CD14-positive monocyte (primary cell): ENCODE measurements around the gene CLIP4. TPM values are rescaled to one million over a fixed set of nuclear protein-coding genes. Genes with fewer than 3 reads are reported as not detected.

Experiments
- DNase-seq, 3 donors: peaks; one replicate each; pipeline ENCODE4 v3.0.0-alpha.2; 2011 to 2022
- H2AFZ ChIP-seq: 2 replicates; pipeline ENCODE4 v1.6.0; 2012; ENCODE audit warnings: mild to moderate bottlenecking, low read depth, low read length, inconsistent platforms; ENCODE audit not compliant: insufficient read depth, poor library complexity, severe bottlenecking
- H3K27ac ChIP-seq, 2 donors: 1 replicate in 1 of 2; 2 replicates in 1 of 2; pipeline ENCODE4 v1.5.1; 2012 to 2013; ENCODE audit warnings: low read length in 2 of 2, control low read depth in 1 of 2, inconsistent platforms in 1 of 2, low read depth in 1 of 2, mild to moderate bottlenecking in 1 of 2
- H3K27me3 ChIP-seq, 2 donors: one replicate each; pipeline versions ENCODE4 v1.6.0 to v1.6.1; 2011 to 2013; ENCODE audit warnings: low read length in 2 of 2; ENCODE audit not compliant: control insufficient read depth in 2 of 2, insufficient read depth in 2 of 2
- H3K36me3 ChIP-seq, 2 donors: replicated peaks in 1 of 2; 1 replicate in 1 of 2; 2 replicates in 1 of 2; pipeline versions ENCODE4 v1.5.1 to v1.6.1; 2012 to 2013; ENCODE audit warnings: low read length in 2 of 2, control low read depth in 1 of 2, inconsistent platforms in 1 of 2, mild to moderate bottlenecking in 1 of 2; ENCODE audit not compliant: insufficient read depth in 2 of 2, control insufficient read depth in 1 of 2
- H3K4me1 ChIP-seq, 2 donors: 1 replicate in 1 of 2; 2 replicates in 1 of 2; pipeline versions ENCODE4 v1.5.1 to v1.6.1; 2012 to 2013; ENCODE audit warnings: low read length in 2 of 2, control low read depth in 1 of 2, inconsistent platforms in 1 of 2, mild to moderate bottlenecking in 1 of 2, moderate library complexity in 1 of 2; ENCODE audit not compliant: insufficient read depth in 2 of 2, control insufficient read depth in 1 of 2
- H3K4me2 ChIP-seq: replicated peaks from 2 replicates; pipeline ENCODE3; 2012; ENCODE audit warnings: low read length, moderate library complexity, mild to moderate bottlenecking; ENCODE audit not compliant: poor library complexity, severe bottlenecking; ENCODE audit errors: extremely low read depth
- H3K4me3 ChIP-seq, 3 experiments: fragments of 200-600 bp in 1 of 3; sonication (generic) in 1 of 3; replicated peaks in 1 of 3; 1 replicate in 2 of 3; 2 replicates in 1 of 3; pipeline ENCODE4 v1.5.1; 2011 to 2013; ENCODE audit warnings: low read length in 3 of 3, mild to moderate bottlenecking in 3 of 3, control low read depth in 2 of 3, low read depth in 2 of 3, inconsistent platforms in 1 of 3, moderate library complexity in 1 of 3
- H3K79me2 ChIP-seq: 2 replicates; pipeline ENCODE4 v1.6.0; 2012; ENCODE audit warnings: mild to moderate bottlenecking, control low read depth, inconsistent platforms, low read length, moderate library complexity; ENCODE audit not compliant: insufficient read depth
- H3K9ac ChIP-seq: 2 replicates; pipeline ENCODE4 v1.6.0; 2017; ENCODE audit warnings: low read length, mild to moderate bottlenecking; ENCODE audit not compliant: insufficient read depth, poor library complexity, severe bottlenecking
- H3K9me3 ChIP-seq, 2 donors: replicated peaks in 1 of 2; 1 replicate in 1 of 2; 2 replicates in 1 of 2; pipeline versions ENCODE4 v1.5.1 to v1.6.1; 2012 to 2013; ENCODE audit warnings: low read length in 2 of 2, control low read depth in 1 of 2; ENCODE audit not compliant: control insufficient read depth in 1 of 2, insufficient read depth in 1 of 2
- H4K20me1 ChIP-seq: 2 replicates; pipeline ENCODE4 v1.6.0; 2012; ENCODE audit warnings: mild to moderate bottlenecking, low read length, control low read depth, moderate library complexity; ENCODE audit not compliant: insufficient read depth
- H3K27ac Mint-ChIP-seq, 7 donors: one replicate each; pipeline ENCODE4 v1.8.0; 2020; ENCODE audit warnings: mild to moderate bottlenecking in 7 of 7, mixed read lengths in 7 of 7, moderate library complexity in 6 of 7, inconsistent platforms in 2 of 7
- H3K27me3 Mint-ChIP-seq, 3 donors: one replicate each; pipeline ENCODE4 v1.8.0; 2021 to 2022; ENCODE audit warnings: low read depth in 3 of 3, mild to moderate bottlenecking in 3 of 3, mixed read lengths in 3 of 3, moderate library complexity in 3 of 3, inconsistent platforms in 1 of 3
- H3K36me3 Mint-ChIP-seq, 2 donors: one replicate each; pipeline ENCODE4 v1.8.0; 2020; ENCODE audit warnings: mixed read lengths in 2 of 2, inconsistent platforms in 1 of 2, mild to moderate bottlenecking in 1 of 2
- H3K4me1 Mint-ChIP-seq: one replicate; pipeline ENCODE4 v1.8.0; 2020; ENCODE audit warnings: mild to moderate bottlenecking, mixed read lengths
- H3K4me3 Mint-ChIP-seq, 2 donors: one replicate each; pipeline ENCODE4 v1.8.0; 2020; ENCODE audit warnings: mild to moderate bottlenecking in 2 of 2, mixed read lengths in 2 of 2, moderate library complexity in 1 of 2
- H3K9me3 Mint-ChIP-seq, 7 donors: one replicate each; pipeline ENCODE4 v1.8.0; 2020 to 2022; ENCODE audit warnings: mixed read lengths in 7 of 7, mild to moderate bottlenecking in 6 of 7, moderate library complexity in 6 of 7, inconsistent platforms in 2 of 7
- WGBS: methylation state at CpG from one replicate; pipeline ENCODE4 v1.1.5; 2013; ENCODE audit warnings: missing lambda C conversion rate; ENCODE audit not compliant: insufficient coverage; 5-methylcytosine and 5-hydroxymethylcytosine counted together
- intact Hi-C, 2 donors: fragments of 100-400 bp; cut with micrococcal nuclease; formaldehyde crosslinking; loops; one replicate each; pipeline versions ENCODE4 v1.15.0 to v1.15.1; 2023
- polyA plus RNA-seq, 3 donors: library from polyadenylated mRNA; depleted of rRNA in 1 of 3; unstranded in 2 of 3; stranded (reverse) in 1 of 3; fragments of 300-500 nt in 2 of 3; fragments of >200 nt in 1 of 3; fragmentation: Illumina TruSeq in 2 of 3; gene quantifications; 1 replicate in 2 of 3; 2 replicates in 1 of 3; pipeline ENCODE4 v1.2.3, GENCODE V29; 2012 to 2021
- TF ChIP-seq, protein P1 (sequence below): fragments of 200-600 bp; IDR thresholded peaks from one replicate; pipeline ENCODE4 v1.8.0; 2022; ENCODE audit warnings: antibody characterized with exemption, mild to moderate bottlenecking

Gene CLIP4
- polyA plus RNA-seq, 3 donors, result 19.6 to 29.8 (median 21.7) TPM

DNA sequence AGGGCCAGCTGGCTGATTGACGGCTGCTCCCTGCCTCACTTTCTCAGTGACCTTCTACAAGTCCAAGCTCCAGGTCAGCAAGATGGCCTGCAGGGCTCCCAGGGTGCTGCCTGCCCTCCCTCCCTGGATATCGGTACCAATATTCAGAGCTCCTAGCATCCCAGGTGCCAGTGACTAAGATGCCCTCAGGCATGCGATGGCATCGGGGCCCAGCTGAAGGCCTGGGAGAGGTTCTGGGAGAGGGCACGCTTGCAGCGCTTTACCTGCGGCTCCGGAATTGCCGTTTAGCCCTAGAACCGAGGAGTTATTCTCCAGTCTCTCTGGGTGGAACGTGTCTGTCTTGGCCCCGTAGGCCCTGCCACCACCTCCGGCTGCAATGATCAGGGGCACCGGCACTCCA is 116.8 kb downstream of the CLIP4 start:
- no peak overlapping the region for H3K9ac ChIP-seq
- no peaks in the 10 kb centered on the region for H4K20me1 ChIP-seq
- Mint-ChIP-seq H3K9me3 (no peaks in the 10 kb centered on the region), H3K4me1 (no peaks in the 10 kb centered on the region), H3K27ac (no peak overlapping the region), H3K27me3 (peaks cover 10 to 21% (median 10%) of the 10 kb centered on the region in 3 donors), H3K4me3 (no peak overlapping the region), H3K36me3 (no peaks in the 10 kb centered on the region)
- intact Hi-C loops, result no loop called here
- DNase-seq, result no peak
- H3K79me2 ChIP-seq, result no peaks in the 10 kb centered on the region
- H3K36me3 ChIP-seq, result no peaks in the 10 kb centered on the region
- H3K4me3 ChIP-seq, result no peak overlapping the region
- no peaks in the 10 kb centered on the region for H3K9me3 ChIP-seq
- no peak overlapping the region for H2AFZ ChIP-seq
- WGBS, result 95% methylated on average over 14 of the region's 14 CpGs
- H3K4me1 ChIP-seq, result no peaks in the 10 kb centered on the region
- H3K27me3 ChIP-seq, result peaks cover 0 to 5% of the 10 kb centered on the region in 2 donors
- H3K4me2 ChIP-seq, result no peak overlapping the region
- TF ChIP-seq, protein P1, sequence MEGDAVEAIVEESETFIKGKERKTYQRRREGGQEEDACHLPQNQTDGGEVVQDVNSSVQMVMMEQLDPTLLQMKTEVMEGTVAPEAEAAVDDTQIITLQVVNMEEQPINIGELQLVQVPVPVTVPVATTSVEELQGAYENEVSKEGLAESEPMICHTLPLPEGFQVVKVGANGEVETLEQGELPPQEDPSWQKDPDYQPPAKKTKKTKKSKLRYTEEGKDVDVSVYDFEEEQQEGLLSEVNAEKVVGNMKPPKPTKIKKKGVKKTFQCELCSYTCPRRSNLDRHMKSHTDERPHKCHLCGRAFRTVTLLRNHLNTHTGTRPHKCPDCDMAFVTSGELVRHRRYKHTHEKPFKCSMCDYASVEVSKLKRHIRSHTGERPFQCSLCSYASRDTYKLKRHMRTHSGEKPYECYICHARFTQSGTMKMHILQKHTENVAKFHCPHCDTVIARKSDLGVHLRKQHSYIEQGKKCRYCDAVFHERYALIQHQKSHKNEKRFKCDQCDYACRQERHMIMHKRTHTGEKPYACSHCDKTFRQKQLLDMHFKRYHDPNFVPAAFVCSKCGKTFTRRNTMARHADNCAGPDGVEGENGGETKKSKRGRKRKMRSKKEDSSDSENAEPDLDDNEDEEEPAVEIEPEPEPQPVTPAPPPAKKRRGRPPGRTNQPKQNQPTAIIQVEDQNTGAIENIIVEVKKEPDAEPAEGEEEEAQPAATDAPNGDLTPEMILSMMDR, result no peak
- no peak overlapping the region for H3K27ac ChIP-seq

DNA sequence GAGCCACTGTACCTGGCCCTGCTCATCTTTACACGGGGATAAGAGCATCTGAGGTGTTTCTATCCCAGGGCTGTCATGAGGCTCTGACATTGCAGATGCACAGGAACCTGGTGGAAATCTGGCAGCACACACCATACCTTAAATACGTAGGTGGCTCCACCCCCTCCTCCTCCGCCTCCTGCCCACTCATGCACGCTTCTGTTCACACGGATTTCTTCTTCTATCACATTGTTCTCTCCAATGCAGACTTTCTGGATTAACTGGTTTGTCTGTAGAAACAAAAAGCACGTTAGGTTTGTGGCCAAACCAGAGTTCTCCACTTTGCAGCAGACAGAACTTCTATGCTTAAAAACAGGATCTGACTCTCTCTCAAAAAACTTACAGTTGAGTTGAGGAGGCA is 118.2 kb downstream of the CLIP4 start:
- WGBS, result 79% methylated on average over 4 of the region's 6 CpGs
- DNase-seq, result no peak
- TF ChIP-seq, protein P1, result no peak
- H3K36me3 ChIP-seq, result no peaks in the 10 kb centered on the region
- H2AFZ ChIP-seq, result no peak overlapping the region
- no peak overlapping the region for H3K27ac Mint-ChIP-seq
- no peaks in the 10 kb centered on the region for H3K4me1 ChIP-seq
- H3K4me3 Mint-ChIP-seq, result no peak overlapping the region
- no peak overlapping the region for H3K4me2 ChIP-seq
- H3K79me2 ChIP-seq, result no peaks in the 10 kb centered on the region
- intact Hi-C loops, result no loop called here
- no peaks in the 10 kb centered on the region for H3K4me1 Mint-ChIP-seq
- no peak overlapping the region for H3K27ac ChIP-seq
- H3K9me3 ChIP-seq, result no peaks in the 10 kb centered on the region
- H3K27me3 Mint-ChIP-seq, result peaks cover 3 to 17% (median 12%) of the 10 kb centered on the region in 3 donors
- no peaks in the 10 kb centered on the region for H3K36me3 Mint-ChIP-seq
- H3K27me3 ChIP-seq, result no peaks in the 10 kb centered on the region
- H4K20me1 ChIP-seq, result no peaks in the 10 kb centered on the region
- H3K9me3 Mint-ChIP-seq, result no peaks in the 10 kb centered on the region
- no peak overlapping the region for H3K9ac ChIP-seq
- H3K4me3 ChIP-seq, result no peak overlapping the region
